ENCODE measurements around the gene RGS7. TPM values are rescaled to one million over a fixed set of nuclear protein-coding genes. Genes with fewer than 3 reads are reported as not detected.
"Not testable (repeated sequence)": the region's sequence is repeated elsewhere in the genome, so short reads cannot be mapped to it uniquely, and the experiment has no call there.

Gene RGS7
- total RNA-seq, 4 donors from 2014 or later: 0.27 TPM; not detected in 3

DNA sequence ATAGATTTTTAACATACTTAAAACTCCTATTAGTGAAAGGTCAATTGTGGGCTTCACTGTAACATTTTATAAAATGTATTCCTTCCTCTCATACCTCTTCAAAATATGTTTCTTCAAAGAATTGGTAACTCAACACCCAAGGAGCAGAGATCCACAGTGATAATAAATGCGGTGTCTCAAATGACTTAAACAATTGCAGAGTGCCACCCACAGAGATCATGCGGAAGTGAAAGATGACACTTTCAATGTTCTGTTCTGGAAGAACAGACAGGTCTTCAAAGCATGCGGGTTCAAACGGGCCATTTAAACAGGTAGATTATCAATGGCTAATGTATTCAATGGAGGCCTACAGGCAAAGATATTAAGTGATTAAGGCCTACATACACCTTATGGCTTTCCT, 588.0 kb downstream of the RGS7 start:
- WGBS, 2 donors (ENCODE audit: low coverage in 1 of 2): 67 to 83% methylated on average over 4 of the region's 4 CpGs
- Histone ChIP-seq H3K36me3 (no peaks in the 10 kb centered on the region), H3K4me1 (no peaks in the 10 kb centered on the region), H3K9me3 (no peaks in the 10 kb centered on the region), H3K27me3 (peaks cover 6% of the 10 kb centered on the region), H3K4me3 (no peak overlapping the region), H3K27ac (no peak overlapping the region)
- TF ChIP-seq EP300 (IDR thresholded peaks at IDR 0.05) (no peak), POLR2AphosphoS5 (IDR thresholded peaks at IDR 0.05) (no peak), POLR2A (IDR thresholded peaks at IDR 0.05) (no peak)
- TF ChIP-seq, protein P1, sequence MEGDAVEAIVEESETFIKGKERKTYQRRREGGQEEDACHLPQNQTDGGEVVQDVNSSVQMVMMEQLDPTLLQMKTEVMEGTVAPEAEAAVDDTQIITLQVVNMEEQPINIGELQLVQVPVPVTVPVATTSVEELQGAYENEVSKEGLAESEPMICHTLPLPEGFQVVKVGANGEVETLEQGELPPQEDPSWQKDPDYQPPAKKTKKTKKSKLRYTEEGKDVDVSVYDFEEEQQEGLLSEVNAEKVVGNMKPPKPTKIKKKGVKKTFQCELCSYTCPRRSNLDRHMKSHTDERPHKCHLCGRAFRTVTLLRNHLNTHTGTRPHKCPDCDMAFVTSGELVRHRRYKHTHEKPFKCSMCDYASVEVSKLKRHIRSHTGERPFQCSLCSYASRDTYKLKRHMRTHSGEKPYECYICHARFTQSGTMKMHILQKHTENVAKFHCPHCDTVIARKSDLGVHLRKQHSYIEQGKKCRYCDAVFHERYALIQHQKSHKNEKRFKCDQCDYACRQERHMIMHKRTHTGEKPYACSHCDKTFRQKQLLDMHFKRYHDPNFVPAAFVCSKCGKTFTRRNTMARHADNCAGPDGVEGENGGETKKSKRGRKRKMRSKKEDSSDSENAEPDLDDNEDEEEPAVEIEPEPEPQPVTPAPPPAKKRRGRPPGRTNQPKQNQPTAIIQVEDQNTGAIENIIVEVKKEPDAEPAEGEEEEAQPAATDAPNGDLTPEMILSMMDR (IDR thresholded peaks at IDR 0.05): no peak
- no peak for ATAC-seq

GRCh38 chr1:240766831-240767230, 590.2 kb downstream of the RGS7 start:
- no peaks in the 10 kb centered on the region for H3K9me3 ChIP-seq
- TF ChIP-seq, protein P1 (IDR thresholded peaks at IDR 0.05): no peak
- TF ChIP-seq EP300 (IDR thresholded peaks at IDR 0.05) (no peak), POLR2A (IDR thresholded peaks at IDR 0.05) (no peak), POLR2AphosphoS5 (IDR thresholded peaks at IDR 0.05) (no peak)
- no peaks in the 10 kb centered on the region for H3K27me3 ChIP-seq
- H3K4me1 ChIP-seq: no peaks in the 10 kb centered on the region
- no peaks in the 10 kb centered on the region for H3K36me3 ChIP-seq
- no peak overlapping the region for H3K27ac ChIP-seq
- no peak for ATAC-seq
- H3K4me3 ChIP-seq: no peak overlapping the region

DNA sequence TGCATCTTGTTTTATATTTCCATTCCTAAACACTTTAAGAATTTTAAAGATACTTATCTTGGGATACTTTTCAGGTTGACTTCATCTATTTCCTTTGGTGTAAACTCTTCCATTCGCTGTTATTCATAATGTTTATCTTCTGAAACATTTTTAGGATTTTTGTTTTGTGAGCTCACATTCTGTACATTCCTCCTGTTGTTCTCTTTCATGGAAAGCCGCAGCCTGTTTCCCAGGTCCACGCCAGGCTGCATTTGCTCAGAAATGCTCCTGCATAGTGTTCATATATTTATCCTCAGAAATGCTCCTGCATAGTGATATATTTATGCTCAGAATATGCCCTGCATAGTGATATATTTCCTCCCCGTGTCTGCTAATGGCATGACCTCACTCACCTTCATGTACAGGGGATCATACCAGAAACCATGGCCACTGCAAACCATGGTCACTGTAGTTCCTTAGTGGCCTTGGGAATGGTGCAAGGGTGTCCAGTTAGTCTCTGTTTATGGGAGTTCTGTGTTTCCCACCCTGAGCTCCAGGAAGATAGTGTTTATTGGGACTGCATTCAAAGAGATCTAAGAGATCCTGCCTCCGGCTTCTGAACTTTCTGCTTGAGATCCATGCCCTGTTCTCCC, 591.2 kb downstream of the RGS7 start:
- H3K27ac ChIP-seq: no peak overlapping the region
- H3K4me1 ChIP-seq: no peaks in the 10 kb centered on the region
- WGBS, 2 donors (ENCODE audit: low coverage in 1 of 2): 30 to 39% methylated on average over 5 of the region's 5 CpGs
- H3K4me3 ChIP-seq: no peak overlapping the region
- TF ChIP-seq, protein P1 (IDR thresholded peaks at IDR 0.05): no peak
- TF ChIP-seq POLR2AphosphoS5 (IDR thresholded peaks at IDR 0.05) (no peak), POLR2A (IDR thresholded peaks at IDR 0.05) (no peak), EP300 (IDR thresholded peaks at IDR 0.05) (no peak)
- ATAC-seq: no peak
- no peaks in the 10 kb centered on the region for H3K36me3 ChIP-seq
- H3K9me3 ChIP-seq: no peaks in the 10 kb centered on the region
- H3K27me3 ChIP-seq: no peaks in the 10 kb centered on the region

GRCh38 chr1:240763771-240764170, 593.2 kb downstream of the RGS7 start:
- TF ChIP-seq, protein P1 (IDR thresholded peaks at IDR 0.05): no peak
- no peak for TF ChIP-seq EP300 (IDR thresholded peaks at IDR 0.05)
- 92 to 95% methylated on average over 6 to 12 of the region's 12 CpGs for WGBS, 2 donors (ENCODE audit: low coverage in 1 of 2)

DNA sequence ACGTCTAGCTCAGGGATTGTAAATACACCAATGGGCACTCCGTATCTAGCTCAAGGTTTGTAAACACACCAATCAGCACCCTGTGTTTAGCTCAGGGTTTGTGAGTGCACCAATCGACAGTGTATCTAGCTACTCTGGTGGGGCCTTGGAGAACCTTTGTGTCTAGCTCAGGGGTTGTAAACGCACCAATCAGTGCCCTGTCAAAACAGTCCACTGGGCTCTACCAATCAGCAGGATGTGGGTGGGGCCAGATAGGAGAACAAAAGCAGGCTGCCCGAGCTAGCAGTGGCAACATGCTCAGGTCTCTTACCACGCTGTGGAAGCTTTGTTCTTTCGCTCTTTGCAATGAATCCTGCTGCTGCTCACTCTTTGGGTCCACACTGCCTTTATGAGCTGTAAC, 593.9 kb downstream of the RGS7 start:
- H3K9me3 ChIP-seq, H3K4me1 ChIP-seq, H3K27ac ChIP-seq, H3K36me3 ChIP-seq, H3K27me3 ChIP-seq, ATAC-seq, H3K4me3 ChIP-seq: not testable (repeated sequence)
- WGBS, 2 donors (ENCODE audit: low coverage in 1 of 2): 85% methylated on average over 5 of the region's 7 CpGs; no CpG with 5 or more reads in 1 of the 2 donors

More at GRCh38 chr1:240763771-240764170, 593.2 kb downstream of the RGS7 start:
- Histone ChIP-seq H3K4me1 (no peaks in the 10 kb centered on the region), H3K27ac (no peak overlapping the region), H3K27me3 (no peaks in the 10 kb centered on the region), H3K4me3 (no peak overlapping the region), H3K36me3 (no peaks in the 10 kb centered on the region), H3K9me3 (no peaks in the 10 kb centered on the region)
- no peak for ATAC-seq

- H3K4me3 ChIP-seq, H3K27me3 ChIP-seq, H3K27ac ChIP-seq, ATAC-seq, H3K36me3 ChIP-seq, H3K9me3 ChIP-seq, H3K4me1 ChIP-seq: not testable (repeated sequence)
- WGBS, 2 donors (ENCODE audit: low coverage in 1 of 2): no CpG with 5 or more reads among the region's 42 CpGs
Measured at GRCh38 chr1:240762471-240762987, 594.5 kb downstream of the RGS7 start.

DNA sequence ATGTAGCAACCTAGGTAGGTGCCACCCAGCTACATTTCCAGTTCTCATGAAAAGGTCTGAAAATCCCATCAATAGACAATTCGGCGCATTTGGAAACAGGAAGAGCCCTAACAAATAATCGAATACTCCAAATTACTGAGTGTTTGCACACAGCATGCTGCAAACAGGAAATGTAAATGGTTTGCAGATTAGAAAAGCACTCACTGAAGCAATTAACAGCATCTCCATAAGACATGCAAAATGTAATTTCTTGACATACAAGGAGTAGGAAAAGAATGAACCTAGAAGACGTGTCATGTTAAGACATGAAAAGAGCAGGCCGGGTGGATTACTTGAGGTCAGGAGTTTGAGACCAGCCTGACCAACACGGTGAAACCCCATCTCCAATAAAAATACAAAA, 598.2 kb downstream of the RGS7 start:
- not testable (repeated sequence) for ATAC-seq, H3K4me3 ChIP-seq, H3K4me1 ChIP-seq, H3K36me3 ChIP-seq, H3K27me3 ChIP-seq, H3K27ac ChIP-seq, H3K9me3 ChIP-seq
- 86 to 100% methylated on average over 1 to 6 of the region's 6 CpGs for WGBS, 2 donors (ENCODE audit: low coverage in 1 of 2)

Measured in gastroesophageal sphincter (tissue), 4 donors.